ENCODE results near the gene SRC.

The SRC gene

DNA sequence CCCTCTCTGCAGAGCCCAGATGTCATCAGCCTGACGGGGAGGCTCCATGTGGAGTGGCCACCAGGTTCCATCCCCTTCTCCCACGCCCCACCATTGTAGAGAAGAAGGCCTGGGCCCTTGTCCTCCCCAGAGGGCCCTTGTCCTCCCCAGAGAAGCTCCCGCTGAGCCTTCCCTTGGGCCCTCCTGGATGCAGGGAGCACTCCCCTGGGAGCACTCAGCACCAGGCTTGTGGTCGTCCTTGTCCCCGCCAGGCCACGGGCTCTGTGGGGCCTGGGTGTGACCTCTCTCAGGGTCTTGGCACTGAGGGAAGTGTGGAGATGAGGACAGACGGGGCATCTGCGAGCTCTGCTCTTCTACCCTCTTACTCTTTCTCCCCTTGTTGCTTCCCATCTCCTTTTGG is 91.7 kb downstream of the SRC start:
- DNase-seq: no peak

DNA sequence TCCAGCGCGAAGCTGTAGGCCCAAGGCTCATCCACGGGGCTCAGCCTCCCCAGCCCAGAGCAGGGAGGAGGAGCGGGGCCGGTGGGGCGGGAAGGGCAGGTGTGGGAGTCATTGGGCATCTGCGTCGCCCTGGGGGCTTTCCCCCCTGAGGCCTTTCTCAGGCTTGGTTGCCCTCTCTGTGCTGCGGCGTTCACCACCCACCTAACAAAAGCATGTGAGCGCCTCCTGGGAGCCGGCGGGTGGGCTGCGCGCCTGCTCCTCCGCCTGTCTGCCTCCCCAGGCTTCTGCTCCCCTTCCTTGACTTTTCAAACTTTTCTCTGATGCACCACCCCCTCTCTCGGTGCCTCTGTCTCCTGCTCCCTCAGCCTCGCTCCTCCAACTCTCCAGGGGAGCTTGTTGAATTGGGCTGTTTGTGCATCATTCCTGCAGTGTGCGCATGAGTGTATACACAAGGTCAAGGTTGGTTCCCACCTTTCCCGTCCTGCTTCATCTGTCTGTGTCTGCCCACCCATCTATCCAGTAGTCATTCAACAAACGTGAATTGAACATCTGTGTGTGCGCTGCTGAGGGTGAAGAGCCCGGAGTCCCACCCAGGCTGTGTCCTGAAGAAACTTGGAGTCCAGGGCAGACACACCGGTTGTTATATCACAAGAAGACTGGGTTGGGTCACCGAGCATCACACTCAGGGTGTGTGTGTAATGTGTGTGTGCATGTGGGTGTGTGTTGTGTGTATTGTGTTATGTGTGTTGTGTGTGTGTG is 92.7 kb downstream of the SRC start:
- DNase-seq: no peak

- no peak for DNase-seq
Measured at GRCh38 chr20:37439223-37439933, 93.4 kb downstream of the SRC start.

- DNase-seq: no peak
Measured at GRCh38 chr20:37441023-37441422, 95.1 kb downstream of the SRC start.

GRCh38 chr20:37442547-37442946 is 96.6 kb downstream of the SRC start:
- no peak for DNase-seq

DNA sequence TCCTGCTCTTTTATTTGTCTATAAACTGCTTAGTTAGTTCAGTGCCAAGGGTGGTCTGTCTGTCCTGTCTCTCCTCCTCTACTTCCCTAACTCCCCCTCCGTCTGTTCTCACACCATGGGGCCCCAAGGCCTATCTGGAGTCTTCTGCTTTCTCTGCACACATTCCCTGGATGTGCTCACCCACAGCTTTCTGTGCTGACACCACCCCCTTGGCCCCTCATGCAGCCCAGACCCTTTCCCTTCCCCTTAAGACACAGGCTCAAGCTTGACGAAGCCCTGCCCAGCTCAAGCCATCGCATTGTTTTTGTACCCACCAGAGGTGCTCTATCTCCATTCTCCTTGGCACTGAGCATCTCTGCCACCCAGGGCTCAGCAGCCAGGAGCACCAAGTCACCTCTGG is 97.0 kb downstream of the SRC start:
- DNase-seq: no peak

DNA sequence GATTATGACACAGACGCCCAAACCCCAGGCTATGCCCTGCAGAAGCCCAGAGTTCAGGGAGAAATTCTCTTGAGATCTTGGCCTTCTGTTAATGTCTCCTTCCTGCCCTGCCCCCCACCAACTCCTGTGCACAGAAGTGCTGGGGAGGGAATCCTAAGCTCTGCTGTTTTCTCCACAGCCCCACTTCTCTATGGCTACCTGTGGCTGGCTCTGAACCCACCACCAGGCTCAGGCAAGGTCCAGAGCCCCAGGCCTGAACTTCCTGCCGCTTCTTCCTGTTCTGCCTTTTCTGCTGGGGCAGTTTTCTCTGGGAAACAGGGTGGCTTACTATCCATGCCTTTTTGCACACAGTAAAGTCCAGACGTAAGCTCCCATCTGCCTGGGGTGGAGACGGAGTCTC is 97.7 kb downstream of the SRC start:
- DNase-seq: no peak

DNA sequence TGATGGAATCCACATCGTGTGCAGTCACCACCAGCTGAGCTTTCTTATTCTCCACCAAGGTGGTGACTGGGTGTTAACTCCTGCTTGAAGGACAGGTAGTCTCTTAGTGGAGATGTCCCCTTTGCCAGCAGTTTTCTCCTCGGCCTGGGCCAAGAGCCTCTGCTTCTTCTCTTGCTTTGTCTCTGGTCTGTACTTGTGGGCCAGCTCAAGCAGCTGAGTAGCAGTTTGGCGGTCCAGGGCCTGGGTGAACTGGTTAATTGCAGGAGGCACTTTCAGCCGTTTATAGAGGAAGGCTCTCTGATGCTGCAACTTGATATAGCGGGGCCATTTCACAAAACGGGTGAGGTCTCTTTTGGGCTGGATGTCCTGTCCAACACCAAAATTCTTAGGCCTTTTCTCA is 99.1 kb downstream of the SRC start:
- no peak for DNase-seq

DNA sequence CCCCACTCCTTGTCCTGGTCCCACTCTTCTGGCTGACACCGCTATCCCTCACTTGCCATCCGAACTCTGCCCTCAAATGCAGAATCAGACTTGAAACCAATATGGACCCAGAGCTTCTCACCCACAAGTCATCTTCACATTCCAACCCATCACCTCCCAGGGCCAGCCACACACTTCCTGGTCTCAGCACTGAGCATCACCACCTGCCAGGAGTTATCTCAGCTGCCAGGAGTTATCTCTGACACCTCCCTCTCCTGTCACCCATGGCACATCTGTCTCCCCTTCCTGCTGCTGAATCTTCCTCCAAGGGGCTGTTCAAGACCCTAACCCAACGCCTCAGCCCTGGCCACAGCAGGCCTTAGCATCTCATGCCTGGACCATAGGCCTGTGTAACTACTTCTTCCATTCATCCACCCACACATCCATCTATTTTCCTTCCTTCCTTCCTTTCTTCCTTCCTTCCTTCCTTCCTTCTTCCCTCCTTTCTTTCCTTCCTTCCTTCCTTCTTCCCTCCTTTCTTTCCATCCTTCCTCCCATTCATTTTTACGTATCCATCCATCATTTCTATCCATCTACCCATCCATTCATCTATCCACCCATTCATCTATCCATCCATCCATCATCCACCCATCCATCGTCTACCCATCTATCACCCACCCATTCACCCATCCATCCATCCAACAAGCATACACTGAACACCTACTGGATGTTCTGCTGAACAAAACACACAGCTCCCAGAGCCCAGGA is 100.5 kb downstream of the SRC start:
- no peak for DNase-seq

DNA sequence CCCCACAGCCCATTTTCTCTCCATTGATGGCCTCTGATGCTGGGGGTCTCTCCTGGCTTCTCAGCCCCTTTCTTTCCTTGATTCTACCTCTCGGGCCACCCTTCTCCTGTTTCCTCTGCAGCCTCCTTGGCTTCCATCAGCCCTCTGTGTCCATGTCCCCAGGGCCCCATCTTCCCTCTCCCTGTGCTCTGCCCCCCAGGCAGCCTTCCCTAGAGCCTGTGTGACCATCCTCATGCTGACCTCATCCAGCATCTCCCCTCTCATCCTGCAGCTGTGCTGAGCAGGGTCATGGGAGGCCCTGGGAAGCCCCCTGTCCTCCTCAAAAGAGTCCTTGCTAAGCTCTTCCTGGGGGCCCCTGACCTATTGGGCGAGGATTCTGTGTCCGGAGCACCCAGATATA is 101.7 kb downstream of the SRC start:
- no peak for DNase-seq

- DNase-seq: no peak
Measured at GRCh38 chr20:37449276-37449675, 103.3 kb downstream of the SRC start.

GRCh38 chr20:37450344-37450743 is 104.4 kb downstream of the SRC start:
- no peak for DNase-seq

- no peak for DNase-seq
Measured at GRCh38 chr20:37451616-37452015, 105.7 kb downstream of the SRC start.

GRCh38 chr20:37452236-37452635 is 106.3 kb downstream of the SRC start:
- no peak for DNase-seq

- no peak for DNase-seq
Measured at GRCh38 chr20:37453288-37453687, 107.3 kb downstream of the SRC start.

DNA sequence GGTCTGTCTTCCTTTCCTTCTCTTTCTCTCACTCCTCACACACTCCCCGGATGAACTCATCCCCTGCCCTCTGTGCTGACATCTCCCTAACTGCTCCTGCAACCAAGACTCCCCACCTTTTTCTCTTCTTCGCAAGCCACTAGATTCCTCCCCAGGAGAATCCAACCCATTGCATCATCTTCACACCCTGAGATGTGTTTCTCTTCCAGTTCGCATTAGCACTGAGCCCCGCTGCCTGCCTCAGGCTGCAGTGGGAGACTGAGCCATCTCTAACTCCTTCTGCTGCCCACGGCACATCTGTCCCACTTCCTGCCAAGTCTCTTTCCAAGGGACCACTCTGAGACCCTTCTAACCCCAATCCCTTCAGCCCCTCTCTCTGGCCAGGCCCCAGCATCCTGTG is 107.9 kb downstream of the SRC start:
- DNase-seq: no peak

GRCh38 chr20:37454636-37455385 is 108.9 kb downstream of the SRC start:
- DNase-seq: no peak

Measured in KG1 (cell line).